Neuron (in vitro differentiated cells): ENCODE measurements around the gene DIO2.

ENCODE experiments used
- H2AFZ ChIP-seq: one replicate; pipeline ENCODE4 v1.6.1; 2013; ENCODE audit warnings: low read depth, mild to moderate bottlenecking, inconsistent platforms, low read length, moderate library complexity
- H3K27me3 ChIP-seq: one replicate; pipeline ENCODE4 v1.6.1; 2013; ENCODE audit warnings: low read length; ENCODE audit not compliant: insufficient read depth
- H3K36me3 ChIP-seq: one replicate; pipeline ENCODE4 v1.6.1; 2013; ENCODE audit warnings: low read length; ENCODE audit not compliant: insufficient read depth
- H3K4me1 ChIP-seq: one replicate; pipeline ENCODE4 v1.6.1; 2013; ENCODE audit warnings: low read length; ENCODE audit not compliant: insufficient read depth
- H3K4me3 ChIP-seq: 2 replicates; pipeline ENCODE4 v1.5.1; 2013; ENCODE audit warnings: mild to moderate bottlenecking, low read length, moderate library complexity
- H3K9me3 ChIP-seq: one replicate; pipeline ENCODE4 v1.6.1; 2013; ENCODE audit warnings: low read length

The DIO2 gene

DNA sequence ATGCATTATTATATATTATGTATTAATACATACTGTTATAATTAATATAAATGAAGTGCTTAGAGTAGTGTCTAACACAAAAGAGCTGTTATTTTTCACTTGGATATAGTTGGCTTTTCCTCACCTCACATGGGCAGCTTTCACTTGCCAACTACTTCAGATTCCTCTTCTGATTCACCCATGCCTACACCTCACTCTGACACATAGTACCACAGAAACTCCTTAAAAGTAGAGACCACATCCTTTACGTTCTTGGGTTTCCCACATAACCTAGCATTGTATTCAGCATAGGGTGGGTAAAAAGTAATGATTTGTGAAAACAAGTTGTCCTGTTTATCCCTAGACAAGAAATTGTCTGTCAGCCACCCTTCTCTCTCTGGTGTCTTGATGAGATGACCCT lies 61.0 kb downstream of the DIO2 start:
- no peaks in the 10 kb centered on the region for H3K27me3 ChIP-seq
- no peaks in the 10 kb centered on the region for H3K9me3 ChIP-seq
- no peaks in the 10 kb centered on the region for H3K4me1 ChIP-seq
- no peak overlapping the region for H2AFZ ChIP-seq
- H3K4me3 ChIP-seq: no peak overlapping the region
- no peaks in the 10 kb centered on the region for H3K36me3 ChIP-seq
